Measurements from ENCODE around the gene CACNG5.

The CACNG5 gene

DNA sequence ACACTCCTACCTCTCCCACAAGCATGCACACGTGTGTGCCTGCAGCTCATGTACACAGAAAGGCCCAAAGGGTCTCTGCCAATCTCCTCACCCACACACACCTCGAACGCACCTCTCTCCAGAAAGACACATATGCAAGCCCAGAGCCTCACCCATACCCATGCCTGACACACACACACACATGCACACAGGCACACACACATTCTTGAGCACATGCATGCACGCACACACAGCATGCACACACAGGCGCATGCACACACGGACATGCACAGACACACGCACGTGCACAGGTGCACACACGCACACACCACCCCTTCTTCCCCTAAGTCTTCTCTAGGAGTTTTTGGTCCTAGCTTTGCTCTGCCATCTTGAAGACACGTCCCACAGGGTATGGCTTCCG is 80.9 kb downstream of the CACNG5 start:
- no peak for TF ChIP-seq POLR2AphosphoS5 (IDR thresholded peaks at IDR 0.05; ENCODE audit: low read depth, low read length)

DNA sequence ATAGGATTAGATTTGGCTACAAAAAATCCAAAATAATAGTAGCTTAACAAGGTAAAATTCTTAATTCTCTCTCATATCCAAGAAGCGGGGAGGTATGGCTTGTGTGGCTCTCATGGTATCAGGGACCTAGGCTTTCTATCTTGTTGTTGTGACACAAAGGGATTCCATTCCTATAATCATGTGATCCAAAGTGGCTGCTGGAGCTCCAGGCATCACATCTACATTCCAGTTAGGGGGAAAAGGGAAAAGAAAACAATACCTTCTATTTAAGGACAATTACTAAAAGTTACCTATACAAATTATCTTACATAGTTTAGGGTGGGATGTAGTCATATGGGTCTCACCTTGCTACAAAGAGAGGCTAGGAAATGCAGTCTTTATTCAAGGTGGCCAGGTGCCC is 82.0 kb downstream of the CACNG5 start:
- TF ChIP-seq SIN3A (IDR thresholded peaks at IDR 0.05; ENCODE audit: borderline replicate concordance, insufficient read depth, low read length) (no peak), POLR2AphosphoS5 (IDR thresholded peaks at IDR 0.05; ENCODE audit: low read depth, low read length) (no peak), TAF1 (IDR thresholded peaks at IDR 0.05; ENCODE audit: borderline replicate concordance, insufficient read depth, low read length) (no peak), FOXP2 (optimal IDR thresholded peaks at IDR 0.05; ENCODE audit: borderline replicate concordance, extremely low read depth, extremely low read length, insufficient read depth) (no peak)
- TF ChIP-seq, protein P1, sequence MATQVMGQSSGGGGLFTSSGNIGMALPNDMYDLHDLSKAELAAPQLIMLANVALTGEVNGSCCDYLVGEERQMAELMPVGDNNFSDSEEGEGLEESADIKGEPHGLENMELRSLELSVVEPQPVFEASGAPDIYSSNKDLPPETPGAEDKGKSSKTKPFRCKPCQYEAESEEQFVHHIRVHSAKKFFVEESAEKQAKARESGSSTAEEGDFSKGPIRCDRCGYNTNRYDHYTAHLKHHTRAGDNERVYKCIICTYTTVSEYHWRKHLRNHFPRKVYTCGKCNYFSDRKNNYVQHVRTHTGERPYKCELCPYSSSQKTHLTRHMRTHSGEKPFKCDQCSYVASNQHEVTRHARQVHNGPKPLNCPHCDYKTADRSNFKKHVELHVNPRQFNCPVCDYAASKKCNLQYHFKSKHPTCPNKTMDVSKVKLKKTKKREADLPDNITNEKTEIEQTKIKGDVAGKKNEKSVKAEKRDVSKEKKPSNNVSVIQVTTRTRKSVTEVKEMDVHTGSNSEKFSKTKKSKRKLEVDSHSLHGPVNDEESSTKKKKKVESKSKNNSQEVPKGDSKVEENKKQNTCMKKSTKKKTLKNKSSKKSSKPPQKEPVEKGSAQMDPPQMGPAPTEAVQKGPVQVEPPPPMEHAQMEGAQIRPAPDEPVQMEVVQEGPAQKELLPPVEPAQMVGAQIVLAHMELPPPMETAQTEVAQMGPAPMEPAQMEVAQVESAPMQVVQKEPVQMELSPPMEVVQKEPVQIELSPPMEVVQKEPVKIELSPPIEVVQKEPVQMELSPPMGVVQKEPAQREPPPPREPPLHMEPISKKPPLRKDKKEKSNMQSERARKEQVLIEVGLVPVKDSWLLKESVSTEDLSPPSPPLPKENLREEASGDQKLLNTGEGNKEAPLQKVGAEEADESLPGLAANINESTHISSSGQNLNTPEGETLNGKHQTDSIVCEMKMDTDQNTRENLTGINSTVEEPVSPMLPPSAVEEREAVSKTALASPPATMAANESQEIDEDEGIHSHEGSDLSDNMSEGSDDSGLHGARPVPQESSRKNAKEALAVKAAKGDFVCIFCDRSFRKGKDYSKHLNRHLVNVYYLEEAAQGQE (IDR thresholded peaks at IDR 0.05; ENCODE audit: insufficient read depth in 1 of 2, low read depth in 2 of 2, low read length in 2 of 2): no peak

DNA sequence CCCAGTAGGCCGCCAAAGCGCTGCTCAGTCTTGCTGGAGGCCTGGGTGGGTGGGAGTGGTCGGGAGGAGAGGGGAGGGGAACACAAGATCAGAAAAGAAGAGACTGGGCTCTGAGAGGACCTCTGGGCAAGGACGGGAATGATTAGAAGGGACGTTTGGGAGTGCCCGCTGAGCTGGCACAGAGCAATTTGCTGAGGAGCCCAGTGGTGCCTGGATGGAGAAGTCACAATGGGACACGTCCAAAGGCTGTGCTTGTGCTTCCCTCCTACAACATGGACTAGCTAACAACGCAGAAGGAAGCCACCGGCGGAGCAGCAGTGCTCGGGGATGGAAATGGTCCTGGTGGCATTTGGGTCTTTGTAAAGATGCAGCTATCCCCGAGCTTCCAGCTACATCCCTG is 84.0 kb downstream of the CACNG5 start:
- TF ChIP-seq FOXP2 (optimal IDR thresholded peaks at IDR 0.05; ENCODE audit: borderline replicate concordance, extremely low read depth, extremely low read length, insufficient read depth) (no peak), SIN3A (IDR thresholded peaks at IDR 0.05; ENCODE audit: borderline replicate concordance, insufficient read depth, low read length) (no peak), TAF1 (IDR thresholded peaks at IDR 0.05; ENCODE audit: borderline replicate concordance, insufficient read depth, low read length) (no peak), POLR2AphosphoS5 (IDR thresholded peaks at IDR 0.05; ENCODE audit: low read depth, low read length) (no peak)
- TF ChIP-seq, protein P1 (IDR thresholded peaks at IDR 0.05; ENCODE audit: insufficient read depth in 1 of 2, low read depth in 2 of 2, low read length in 2 of 2): no peak

DNA sequence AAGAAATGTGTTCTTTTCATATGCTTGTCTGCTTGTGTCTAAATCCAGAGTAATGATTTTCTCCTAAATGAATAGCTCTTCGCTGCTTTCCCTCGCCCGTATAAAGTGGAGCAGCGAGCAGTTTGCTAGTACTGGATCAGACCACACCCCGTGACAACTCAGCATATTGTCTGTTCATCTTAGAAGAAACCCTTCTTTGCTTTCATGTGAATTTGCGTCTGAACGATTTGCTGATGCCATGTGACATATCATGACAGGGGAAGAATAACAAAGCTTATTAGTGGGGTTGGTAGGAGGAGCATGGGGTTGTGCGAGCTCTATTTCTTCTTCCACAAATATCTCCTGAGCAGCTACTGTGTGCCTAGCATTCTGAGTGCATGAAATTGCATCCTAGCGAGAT is 85.5 kb downstream of the CACNG5 start:
- TF ChIP-seq TAF1 (IDR thresholded peaks at IDR 0.05; ENCODE audit: borderline replicate concordance, insufficient read depth, low read length) (no peak), SIN3A (IDR thresholded peaks at IDR 0.05; ENCODE audit: borderline replicate concordance, insufficient read depth, low read length) (no peak), POLR2AphosphoS5 (IDR thresholded peaks at IDR 0.05; ENCODE audit: low read depth, low read length) (no peak), FOXP2 (optimal IDR thresholded peaks at IDR 0.05; ENCODE audit: borderline replicate concordance, extremely low read depth, extremely low read length, insufficient read depth) (no peak)
- TF ChIP-seq, protein P1 (IDR thresholded peaks at IDR 0.05; ENCODE audit: insufficient read depth in 1 of 2, low read depth in 2 of 2, low read length in 2 of 2): no peak

DNA sequence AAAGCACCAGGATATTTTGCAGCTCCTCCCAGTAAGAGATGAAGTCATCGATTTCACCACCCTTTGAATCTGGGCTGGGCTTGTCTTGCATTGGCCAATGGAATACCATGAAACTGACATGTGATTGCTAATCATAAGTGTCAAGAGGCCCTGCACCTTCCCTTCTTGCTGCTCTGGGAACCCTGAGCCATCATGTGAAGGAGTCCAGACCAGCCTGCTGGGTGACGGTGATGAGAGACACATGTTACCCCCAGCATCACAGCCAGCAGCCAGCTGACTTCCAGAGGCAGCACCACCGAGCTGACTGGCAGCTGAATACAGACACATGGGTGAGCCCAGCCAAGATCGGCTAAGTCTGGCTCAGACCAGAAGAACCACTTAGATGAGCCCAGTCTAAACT is 86.0 kb downstream of the CACNG5 start:
- TF ChIP-seq, protein P1 (IDR thresholded peaks at IDR 0.05; ENCODE audit: insufficient read depth in 1 of 2, low read depth in 2 of 2, low read length in 2 of 2): no peak
- TF ChIP-seq FOXP2 (optimal IDR thresholded peaks at IDR 0.05; ENCODE audit: borderline replicate concordance, extremely low read depth, extremely low read length, insufficient read depth) (no peak), SIN3A (IDR thresholded peaks at IDR 0.05; ENCODE audit: borderline replicate concordance, insufficient read depth, low read length) (no peak), TAF1 (IDR thresholded peaks at IDR 0.05; ENCODE audit: borderline replicate concordance, insufficient read depth, low read length) (no peak)
